ENCODE results near the gene MRPL16. TPM values are rescaled to one million over a fixed set of nuclear protein-coding genes. Genes with fewer than 3 reads are reported as not detected.

The MRPL16 gene
- total and polyA plus RNA-seq, 2 of the 13 experiments (the other 11 are each of a cell fraction or from before 2014, with no cell fraction given), result 45.3 to 62.6 TPM

DNA sequence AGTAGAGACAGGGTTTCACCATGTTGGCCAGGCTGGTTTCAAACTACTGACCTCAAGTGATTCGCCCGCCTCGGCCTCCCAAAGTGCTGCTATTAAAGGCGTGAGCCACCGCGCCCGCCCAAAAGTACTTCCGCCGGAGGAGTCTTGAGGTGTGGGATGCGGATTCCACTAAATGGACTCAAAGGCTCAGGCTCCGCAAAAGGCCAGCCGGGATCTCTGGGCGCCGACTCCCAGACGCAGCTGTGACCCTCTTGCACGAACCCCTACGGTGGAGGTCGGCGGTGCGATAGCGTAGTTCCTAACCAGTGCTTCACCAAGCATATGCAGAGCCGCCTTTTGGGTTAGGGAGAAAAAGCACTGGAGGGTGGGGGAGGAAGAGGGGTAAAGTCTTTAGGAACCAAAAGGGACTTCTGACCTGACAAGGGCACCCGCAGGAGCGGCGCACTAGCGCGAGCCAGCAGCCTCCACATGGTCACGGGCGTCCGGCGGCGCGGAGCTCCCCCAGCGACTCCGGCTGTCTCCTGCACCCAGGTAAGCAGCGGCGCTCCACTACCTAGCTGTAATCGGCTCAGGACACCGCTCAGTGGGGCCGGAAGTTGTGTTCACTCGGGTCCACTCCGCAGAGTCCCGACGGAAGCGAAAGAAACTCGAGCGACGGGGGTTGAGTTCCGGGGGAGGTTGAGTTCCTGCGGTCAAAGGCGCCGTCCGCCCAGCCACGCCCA is at the start of gene MRPL16 (continued):
- TF ChIP-seq MEIS1 (CRISPR knock-in tag; IDR thresholded peaks at IDR 0.05; ENCODE audit: borderline replicate concordance), result no peak
- no peak for TF ChIP-seq FOXO4 (CRISPR knock-in tag; conservative IDR thresholded peaks at IDR 0.05)
- TF ChIP-seq KLF11 (CRISPR knock-in tag; IDR thresholded peaks at IDR 0.05), result peak; percentile 85; the same call in 1 of the 2 replicates
- no peak for TF ChIP-seq NFAT5 (CRISPR knock-in tag; IDR thresholded peaks at IDR 0.05)
- TF ChIP-seq, protein P1, sequence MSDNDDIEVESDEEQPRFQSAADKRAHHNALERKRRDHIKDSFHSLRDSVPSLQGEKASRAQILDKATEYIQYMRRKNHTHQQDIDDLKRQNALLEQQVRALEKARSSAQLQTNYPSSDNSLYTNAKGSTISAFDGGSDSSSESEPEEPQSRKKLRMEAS (IDR thresholded peaks at IDR 0.05), result peak; percentile 88
- TF ChIP-seq ARID2 (CRISPR knock-in tag; IDR thresholded peaks at IDR 0.05; ENCODE audit: borderline replicate concordance), result 0 out of 2 replicates have a peak, but pooled peaks have one; percentile 32
- TF ChIP-seq KAT8 (CRISPR knock-in tag; IDR thresholded peaks at IDR 0.05), result peak; percentile 98
- TF ChIP-seq, protein P2, sequence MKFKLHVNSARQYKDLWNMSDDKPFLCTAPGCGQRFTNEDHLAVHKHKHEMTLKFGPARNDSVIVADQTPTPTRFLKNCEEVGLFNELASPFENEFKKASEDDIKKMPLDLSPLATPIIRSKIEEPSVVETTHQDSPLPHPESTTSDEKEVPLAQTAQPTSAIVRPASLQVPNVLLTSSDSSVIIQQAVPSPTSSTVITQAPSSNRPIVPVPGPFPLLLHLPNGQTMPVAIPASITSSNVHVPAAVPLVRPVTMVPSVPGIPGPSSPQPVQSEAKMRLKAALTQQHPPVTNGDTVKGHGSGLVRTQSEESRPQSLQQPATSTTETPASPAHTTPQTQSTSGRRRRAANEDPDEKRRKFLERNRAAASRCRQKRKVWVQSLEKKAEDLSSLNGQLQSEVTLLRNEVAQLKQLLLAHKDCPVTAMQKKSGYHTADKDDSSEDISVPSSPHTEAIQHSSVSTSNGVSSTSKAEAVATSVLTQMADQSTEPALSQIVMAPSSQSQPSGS (CRISPR knock-in tag; IDR thresholded peaks at IDR 0.05), result peak; percentile 83
- TF ChIP-seq NFYB (CRISPR knock-in tag; IDR thresholded peaks at IDR 0.05), result no peak; the same call in 1 of the 2 replicates
- TF ChIP-seq, protein P3, sequence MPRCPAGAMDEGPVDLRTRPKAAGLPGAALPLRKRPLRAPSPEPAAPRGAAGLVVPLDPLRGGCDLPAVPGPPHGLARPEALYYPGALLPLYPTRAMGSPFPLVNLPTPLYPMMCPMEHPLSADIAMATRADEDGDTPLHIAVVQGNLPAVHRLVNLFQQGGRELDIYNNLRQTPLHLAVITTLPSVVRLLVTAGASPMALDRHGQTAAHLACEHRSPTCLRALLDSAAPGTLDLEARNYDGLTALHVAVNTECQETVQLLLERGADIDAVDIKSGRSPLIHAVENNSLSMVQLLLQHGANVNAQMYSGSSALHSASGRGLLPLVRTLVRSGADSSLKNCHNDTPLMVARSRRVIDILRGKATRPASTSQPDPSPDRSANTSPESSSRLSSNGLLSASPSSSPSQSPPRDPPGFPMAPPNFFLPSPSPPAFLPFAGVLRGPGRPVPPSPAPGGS (CRISPR knock-in tag; IDR thresholded peaks at IDR 0.05), result no peak; the same call in 1 of the 2 replicates
- 0 out of 2 replicates have a peak, but pooled peaks have one; percentile 7 for TF ChIP-seq THAP8 (CRISPR knock-in tag; IDR thresholded peaks at IDR 0.05; ENCODE audit: borderline replicate concordance)
- TF ChIP-seq CSRNP1 (CRISPR knock-in tag; IDR thresholded peaks at IDR 0.05), result peak; percentile 56; the same call in 1 of the 2 replicates
- TF ChIP-seq, protein P4, sequence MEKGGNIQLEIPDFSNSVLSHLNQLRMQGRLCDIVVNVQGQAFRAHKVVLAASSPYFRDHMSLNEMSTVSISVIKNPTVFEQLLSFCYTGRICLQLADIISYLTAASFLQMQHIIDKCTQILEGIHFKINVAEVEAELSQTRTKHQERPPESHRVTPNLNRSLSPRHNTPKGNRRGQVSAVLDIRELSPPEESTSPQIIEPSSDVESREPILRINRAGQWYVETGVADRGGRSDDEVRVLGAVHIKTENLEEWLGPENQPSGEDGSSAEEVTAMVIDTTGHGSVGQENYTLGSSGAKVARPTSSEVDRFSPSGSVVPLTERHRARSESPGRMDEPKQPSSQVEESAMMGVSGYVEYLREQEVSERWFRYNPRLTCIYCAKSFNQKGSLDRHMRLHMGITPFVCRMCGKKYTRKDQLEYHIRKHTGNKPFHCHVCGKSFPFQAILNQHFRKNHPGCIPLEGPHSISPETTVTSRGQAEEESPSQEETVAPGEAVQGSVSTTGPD (CRISPR knock-in tag; IDR thresholded peaks at IDR 0.05), result no peak
